ENCODE results near the gene SOCS3.

DNA sequence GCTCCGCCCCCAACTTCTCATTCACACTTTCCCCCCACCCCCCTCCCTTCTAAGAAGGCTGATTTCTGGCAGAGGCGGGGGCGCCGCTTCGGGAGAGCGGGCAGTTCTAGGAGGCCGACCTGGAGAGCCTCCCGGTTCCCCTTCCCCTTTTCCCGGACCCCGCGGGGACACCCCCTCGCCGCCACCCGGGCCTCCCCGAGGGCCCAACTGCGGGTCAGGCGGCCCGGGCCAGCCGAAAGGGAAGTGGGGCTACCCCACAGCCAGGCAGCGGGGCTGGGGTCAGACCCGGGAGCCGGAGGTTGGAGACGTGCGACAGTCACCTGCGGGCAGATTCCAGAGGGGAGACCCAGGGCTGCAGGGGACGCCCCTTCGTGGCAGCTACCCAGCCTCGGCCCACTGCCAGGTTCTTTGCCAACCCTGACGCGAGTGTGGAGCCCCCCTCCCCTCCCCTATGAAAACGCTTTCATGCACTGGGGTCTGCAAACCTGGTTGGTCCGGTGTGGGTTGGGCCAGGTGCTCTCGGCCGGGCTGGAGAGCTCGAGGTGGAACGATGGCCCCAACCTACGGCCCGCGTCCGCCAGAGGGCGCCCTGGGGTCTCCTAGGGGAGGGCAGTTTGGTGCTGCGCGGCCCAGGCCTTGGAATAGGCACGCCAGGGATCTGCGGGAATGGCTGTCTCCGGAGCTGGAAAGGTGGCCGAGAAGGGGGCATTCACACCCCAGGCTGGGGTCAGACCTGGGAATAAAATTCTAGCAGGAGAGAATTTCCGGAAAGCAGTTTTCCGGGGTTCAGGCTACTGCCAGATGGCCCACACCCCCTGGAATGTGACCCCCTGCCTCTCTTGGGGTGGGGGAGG lies 721 bp upstream of the SOCS3 start:
- TF ChIP-seq EZH2 (IDR thresholded peaks at IDR 0.05; ENCODE audit: insufficient read depth, poor library complexity, severe bottlenecking) = no peak
- TF ChIP-seq EZH2phosphoT487 (IDR thresholded peaks at IDR 0.05; ENCODE audit: insufficient read depth, low read depth) = no peak
